Activated CD8-positive, alpha-beta memory T cell treated with anti-CD3 and anti-CD28 coated beads for 24 hours (primary cell): Measurements from ENCODE around the gene ZNF879.
A peak's percentile ranks its signal among the peaks of the same experiment; 100 is the strongest.

Source experiments
- DNase-seq: peaks from one replicate; pipeline ENCODE4 v3.0.0-alpha.2; 2020

Gene ZNF879

GRCh38 chr5:179033004-179033580 is 9.5 kb downstream of the ZNF879 start:
- no peak for DNase-seq

GRCh38 chr5:179044765-179045164 is 21.2 kb downstream of the ZNF879 start:
- no peak for DNase-seq

- no peak for DNase-seq
These were observed 28.2 kb downstream of the ZNF879 start for GRCh38 chr5:179051784-179052183.

- DNase-seq: no peak
These were observed 30.6 kb downstream of the ZNF879 start for GRCh38 chr5:179054036-179054785.

GRCh38 chr5:179054876-179055275 is 31.3 kb downstream of the ZNF879 start:
- DNase-seq: no peak

- DNase-seq: no peak
These were observed 31.8 kb downstream of the ZNF879 start for GRCh38 chr5:179055436-179055835.

GRCh38 chr5:179055841-179056240 is 32.2 kb downstream of the ZNF879 start:
- no peak for DNase-seq

GRCh38 chr5:179060116-179061008 is 36.8 kb downstream of the ZNF879 start, which contains the start of gene ZNF354C:
ZNF354C (plus strand) TSS chr5:179060373; CDS start chr5:179062069, 1,696 bp downstream.
- peak; percentile 94 for DNase-seq

GRCh38 chr5:179061025-179061424 is 37.4 kb downstream of the ZNF879 start:
- DNase-seq: no peak

- DNase-seq: no peak
These were observed 42.1 kb downstream of the ZNF879 start for GRCh38 chr5:179065703-179066102.

- DNase-seq: no peak
These were observed 55.8 kb downstream of the ZNF879 start for GRCh38 chr5:179079165-179079987.

GRCh38 chr5:179080724-179081123 is 57.1 kb downstream of the ZNF879 start:
- DNase-seq: no peak
